Adipocyte (in vitro differentiated cells): Measurements from ENCODE around the gene HOXB2.

Experiments used
- DNase-seq: peaks from one replicate; pipeline ENCODE4 v3.0.0-alpha.2; 2015; ENCODE audit warnings: low read depth
- H3K27me3 ChIP-seq: replicated peaks from 2 replicates; pipeline ENCODE4 v1.7.0; 2013; ENCODE audit warnings: mild to moderate bottlenecking, low read length, moderate library complexity; ENCODE audit not compliant: control insufficient read depth, insufficient read depth
- H3K36me3 ChIP-seq: 2 replicates; pipeline ENCODE4 v1.7.0; 2013; ENCODE audit warnings: low read length, mild to moderate bottlenecking, moderate library complexity; ENCODE audit not compliant: control insufficient read depth, insufficient read depth, severe bottlenecking
- H3K4me1 ChIP-seq: 2 replicates; pipeline ENCODE4 v1.7.0; 2013; ENCODE audit warnings: mild to moderate bottlenecking, low read length, moderate library complexity; ENCODE audit not compliant: control insufficient read depth, insufficient read depth
- H3K4me3 ChIP-seq: 2 replicates; pipeline ENCODE4 v1.7.0; 2013; ENCODE audit warnings: mild to moderate bottlenecking, low read length, moderate library complexity
- H3K9ac ChIP-seq: 2 replicates; pipeline ENCODE4 v1.7.0; 2013; ENCODE audit warnings: mild to moderate bottlenecking, low read length, moderate library complexity
- H3K9me3 ChIP-seq: 2 replicates; pipeline ENCODE4 v1.7.0; 2013; ENCODE audit warnings: mild to moderate bottlenecking, low read length, moderate library complexity; ENCODE audit not compliant: control insufficient read depth

The HOXB2 gene

GRCh38 chr17:48547808-48548522, 3.1 kb upstream of the HOXB2 start:
- Histone ChIP-seq H3K9ac (peak overlapping the region; percentile 99), H3K36me3 (peaks cover 19% of the 10 kb centered on the region), H3K9me3 (no peaks in the 10 kb centered on the region), H3K27me3 (no peaks in the 10 kb centered on the region), H3K4me3 (peak overlapping the region; percentile 81), H3K4me1 (peaks cover 46% of the 10 kb centered on the region)
- DNase-seq = no peak

- peak overlapping the region; percentile 81 for H3K4me3 ChIP-seq
- H3K9ac ChIP-seq = peak overlapping the region; percentile 99
- no peak for DNase-seq
- no peaks in the 10 kb centered on the region for H3K9me3 ChIP-seq
- H3K4me1 ChIP-seq = peaks cover 42% of the 10 kb centered on the region
- no peaks in the 10 kb centered on the region for H3K27me3 ChIP-seq
- peaks cover 22% of the 10 kb centered on the region for H3K36me3 ChIP-seq
These were observed 2.3 kb upstream of the HOXB2 start for GRCh38 chr17:48546924-48547807.

- Histone ChIP-seq H3K4me1 (peaks cover 45% of the 10 kb centered on the region), H3K27me3 (no peaks in the 10 kb centered on the region), H3K36me3 (peaks cover 18% of the 10 kb centered on the region), H3K9ac (peak overlapping the region; percentile 99), H3K4me3 (peak overlapping the region; percentile 81), H3K9me3 (no peaks in the 10 kb centered on the region)
- no peak for DNase-seq
These were observed 1.4 kb upstream of the HOXB2 start for GRCh38 chr17:48546137-48546923.

- H3K36me3 ChIP-seq = peaks cover 16% of the 10 kb centered on the region
- peaks cover 52% of the 10 kb centered on the region for H3K4me1 ChIP-seq
- peak overlapping the region; percentile 95 for H3K4me3 ChIP-seq
- H3K9ac ChIP-seq = peak overlapping the region; percentile 99
- no peaks in the 10 kb centered on the region for H3K27me3 ChIP-seq
- no peaks in the 10 kb centered on the region for H3K9me3 ChIP-seq
- DNase-seq = no peak
These were observed 630 bp upstream of the HOXB2 start for GRCh38 chr17:48545539-48545938.

- H3K9ac ChIP-seq = peak overlapping the region; percentile 99
- H3K4me1 ChIP-seq = peaks cover 49% of the 10 kb centered on the region
- peak overlapping the region; percentile 95 for H3K4me3 ChIP-seq
- DNase-seq = no peak
- peaks cover 6% of the 10 kb centered on the region for H3K36me3 ChIP-seq
- no peaks in the 10 kb centered on the region for H3K9me3 ChIP-seq
- H3K27me3 ChIP-seq = no peaks in the 10 kb centered on the region
These were observed 424 bp downstream of the HOXB2 start for GRCh38 chr17:48544349-48545021.

- DNase-seq = no peak
- H3K36me3 ChIP-seq = peaks cover 4% of the 10 kb centered on the region
- H3K27me3 ChIP-seq = no peaks in the 10 kb centered on the region
These were observed 1.0 kb downstream of the HOXB2 start for GRCh38 chr17:48543854-48544348.

GRCh38 chr17:48543107-48543853, 1.6 kb downstream of the HOXB2 start:
- Histone ChIP-seq H3K9me3 (no peaks in the 10 kb centered on the region), H3K4me3 (peak overlapping the region; percentile 95), H3K36me3 (peaks cover 4% of the 10 kb centered on the region), H3K9ac (peak overlapping the region; percentile 99), H3K4me1 (peaks cover 45% of the 10 kb centered on the region), H3K27me3 (no peaks in the 10 kb centered on the region)
- peak; percentile 13 for DNase-seq

More at GRCh38 chr17:48543854-48544348, 1.0 kb downstream of the HOXB2 start:
- H3K9me3 ChIP-seq = no peaks in the 10 kb centered on the region
- H3K4me3 ChIP-seq = peak overlapping the region; percentile 95
- peaks cover 48% of the 10 kb centered on the region for H3K4me1 ChIP-seq
- H3K9ac ChIP-seq = peak overlapping the region; percentile 99

- Histone ChIP-seq H3K9ac (peak overlapping the region; percentile 99), H3K36me3 (peaks cover 4% of the 10 kb centered on the region), H3K4me1 (peaks cover 40% of the 10 kb centered on the region), H3K4me3 (peak overlapping the region; percentile 95), H3K27me3 (no peaks in the 10 kb centered on the region), H3K9me3 (no peaks in the 10 kb centered on the region)
- no peak for DNase-seq
These were observed 2.2 kb downstream of the HOXB2 start for GRCh38 chr17:48542698-48543106.

GRCh38 chr17:48542114-48542656, 2.7 kb downstream of the HOXB2 start:
- no peak for DNase-seq
- Histone ChIP-seq H3K36me3 (peaks cover 4% of the 10 kb centered on the region), H3K9me3 (no peaks in the 10 kb centered on the region), H3K27me3 (no peaks in the 10 kb centered on the region), H3K4me3 (peak overlapping the region; percentile 95), H3K9ac (peak overlapping the region; percentile 99), H3K4me1 (peaks cover 36% of the 10 kb centered on the region)
